Cardiac fibroblast (primary cell): ENCODE data around the gene ANTXRL.
"Not testable (repeated sequence)": the region's sequence is repeated elsewhere in the genome, so short reads cannot be mapped to it uniquely, and the experiment has no call there.

ENCODE experiments used
- DNase-seq, 2 donors: peaks; one replicate each; pipeline versions ENCODE4 v3.0.0 to v3.0.0-alpha.2; 2010; ENCODE audit warnings: low read depth in 2 of 2
- H3K4me3 ChIP-seq, 2 donors: replicated peaks in 1 of 2; 1 replicate in 1 of 2; 2 replicates in 1 of 2; pipeline ENCODE4 v1.5.1; 2011; ENCODE audit warnings: low read depth in 2 of 2, low read length in 2 of 2, mild to moderate bottlenecking in 2 of 2, moderate library complexity in 1 of 2
- CTCF ChIP-seq: IDR thresholded peaks from one replicate; pipeline ENCODE4 v1.5.1; 2011; ENCODE audit warnings: low read depth, mild to moderate bottlenecking, low read length, inconsistent platforms

Gene ANTXRL

GRCh38 chr10:46296641-46297141 lies 9.9 kb downstream of the ANTXRL start:
- no peak for TF ChIP-seq CTCF
- H3K4me3 ChIP-seq = no peak overlapping the region
- DNase-seq = no peak

- no peak for TF ChIP-seq CTCF
- DNase-seq = no peak
- H3K4me3 ChIP-seq = no peak overlapping the region
These were observed 10.8 kb downstream of the ANTXRL start for GRCh38 chr10:46297406-46298204.

- TF ChIP-seq CTCF = no peak
- no peak for DNase-seq
- no peak overlapping the region for H3K4me3 ChIP-seq
These were observed 11.9 kb downstream of the ANTXRL start for GRCh38 chr10:46298477-46299285.

- no peak for DNase-seq
- no peak for TF ChIP-seq CTCF
These were observed 12.4 kb downstream of the ANTXRL start for GRCh38 chr10:46299286-46299535.

GRCh38 chr10:46299536-46300369 lies 13.0 kb downstream of the ANTXRL start:
- H3K4me3 ChIP-seq = no peak overlapping the region
- no peak for TF ChIP-seq CTCF
- no peak for DNase-seq

More at GRCh38 chr10:46299286-46299535, 12.4 kb downstream of the ANTXRL start:
- H3K4me3 ChIP-seq = no peak overlapping the region

GRCh38 chr10:46300370-46300711 lies 13.5 kb downstream of the ANTXRL start:
- DNase-seq = not testable (repeated sequence)

More at GRCh38 chr10:46300370-46300711, 13.5 kb downstream of the ANTXRL start:
- H3K4me3 ChIP-seq = not testable (repeated sequence)
